ENCODE measurements around the gene LDLRAD3. TPM values are rescaled to one million over a fixed set of nuclear protein-coding genes. Genes with fewer than 3 reads are reported as not detected.

Gene LDLRAD3
- total and polyA plus RNA-seq, 7 donors = 5.9 to 20.7 (median 12.1) TPM

DNA sequence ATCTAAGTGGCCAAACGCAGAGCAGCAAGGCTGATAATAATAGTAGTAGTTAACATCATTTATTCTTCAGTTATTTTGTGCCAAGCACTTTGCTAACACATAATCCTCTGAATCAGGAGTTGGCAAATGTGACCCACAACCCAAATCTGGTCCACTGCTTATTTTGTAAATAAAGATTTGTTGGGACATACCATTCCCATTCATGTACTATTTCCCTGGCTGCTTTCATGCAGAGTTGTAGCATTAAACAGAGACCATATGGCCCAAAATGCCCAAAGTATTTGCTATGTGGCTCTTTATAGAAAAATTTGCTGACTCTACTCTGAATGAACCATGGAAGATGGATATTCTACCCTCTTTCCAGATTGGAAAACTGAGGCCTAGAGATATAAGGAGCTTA lies 295.0 kb downstream of the LDLRAD3 start:
- Histone ChIP-seq H3K4me1 (no peaks in the 10 kb centered on the region), H3K36me3 (ENCODE audit: insufficient read depth in 1 of 2, low read depth in 1 of 2) (no peaks in the 10 kb centered on the region), H3K4me3 (no peak overlapping the region), H3K27me3 (ENCODE audit: insufficient read depth in 3 of 3, low read length in 2 of 3) (no peaks in the 10 kb centered on the region), H3K9me3 (no peaks in the 10 kb centered on the region), H3K27ac (no peak overlapping the region)
- no peak for ATAC-seq
- DNase-seq = no peak
- intact Hi-C loops (cut with DNase I) = no loop called here
- TF ChIP-seq, protein P1, sequence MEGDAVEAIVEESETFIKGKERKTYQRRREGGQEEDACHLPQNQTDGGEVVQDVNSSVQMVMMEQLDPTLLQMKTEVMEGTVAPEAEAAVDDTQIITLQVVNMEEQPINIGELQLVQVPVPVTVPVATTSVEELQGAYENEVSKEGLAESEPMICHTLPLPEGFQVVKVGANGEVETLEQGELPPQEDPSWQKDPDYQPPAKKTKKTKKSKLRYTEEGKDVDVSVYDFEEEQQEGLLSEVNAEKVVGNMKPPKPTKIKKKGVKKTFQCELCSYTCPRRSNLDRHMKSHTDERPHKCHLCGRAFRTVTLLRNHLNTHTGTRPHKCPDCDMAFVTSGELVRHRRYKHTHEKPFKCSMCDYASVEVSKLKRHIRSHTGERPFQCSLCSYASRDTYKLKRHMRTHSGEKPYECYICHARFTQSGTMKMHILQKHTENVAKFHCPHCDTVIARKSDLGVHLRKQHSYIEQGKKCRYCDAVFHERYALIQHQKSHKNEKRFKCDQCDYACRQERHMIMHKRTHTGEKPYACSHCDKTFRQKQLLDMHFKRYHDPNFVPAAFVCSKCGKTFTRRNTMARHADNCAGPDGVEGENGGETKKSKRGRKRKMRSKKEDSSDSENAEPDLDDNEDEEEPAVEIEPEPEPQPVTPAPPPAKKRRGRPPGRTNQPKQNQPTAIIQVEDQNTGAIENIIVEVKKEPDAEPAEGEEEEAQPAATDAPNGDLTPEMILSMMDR (IDR thresholded peaks at IDR 0.05) = no peak
- WGBS, 3 donors = 56 to 68% (median 65%) methylated on average over 1 of the region's 1 CpG

DNA sequence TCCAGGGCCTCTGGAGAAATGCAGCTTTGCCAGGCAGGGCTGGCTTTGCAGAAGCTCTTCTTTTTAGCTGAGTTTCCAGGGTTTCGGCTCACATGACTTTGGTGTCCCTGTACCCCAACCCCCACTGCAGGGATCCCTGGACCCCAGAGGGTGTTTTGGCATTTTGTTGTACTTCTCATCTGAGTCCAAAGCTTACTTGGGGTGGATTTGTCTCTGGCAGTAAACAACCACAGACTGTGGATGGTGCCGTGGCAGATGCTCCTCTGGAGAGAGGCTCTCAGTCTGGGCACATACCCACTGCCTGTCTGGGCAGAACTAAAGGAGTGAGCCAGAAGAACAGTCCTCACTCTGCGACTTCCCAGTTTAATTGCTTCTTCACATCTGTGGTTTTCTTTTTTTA lies 295.8 kb downstream of the LDLRAD3 start:
- H3K27me3 ChIP-seq (ENCODE audit: insufficient read depth in 3 of 3, low read length in 2 of 3) = no peaks in the 10 kb centered on the region
- no peaks in the 10 kb centered on the region for H3K9me3 ChIP-seq
- no peak overlapping the region for H3K4me3 ChIP-seq
- ATAC-seq = no peak
- intact Hi-C loops (cut with DNase I) = no loop called here
- 60 to 82% (median 63%) methylated on average over 3 of the region's 3 CpGs for WGBS, 3 donors
- TF ChIP-seq, protein P1 (IDR thresholded peaks at IDR 0.05) = no peak
- H3K27ac ChIP-seq = no peak overlapping the region
- no peak for DNase-seq
- no peaks in the 10 kb centered on the region for H3K36me3 ChIP-seq (ENCODE audit: insufficient read depth in 1 of 2, low read depth in 1 of 2)
- H3K4me1 ChIP-seq = no peaks in the 10 kb centered on the region

DNA sequence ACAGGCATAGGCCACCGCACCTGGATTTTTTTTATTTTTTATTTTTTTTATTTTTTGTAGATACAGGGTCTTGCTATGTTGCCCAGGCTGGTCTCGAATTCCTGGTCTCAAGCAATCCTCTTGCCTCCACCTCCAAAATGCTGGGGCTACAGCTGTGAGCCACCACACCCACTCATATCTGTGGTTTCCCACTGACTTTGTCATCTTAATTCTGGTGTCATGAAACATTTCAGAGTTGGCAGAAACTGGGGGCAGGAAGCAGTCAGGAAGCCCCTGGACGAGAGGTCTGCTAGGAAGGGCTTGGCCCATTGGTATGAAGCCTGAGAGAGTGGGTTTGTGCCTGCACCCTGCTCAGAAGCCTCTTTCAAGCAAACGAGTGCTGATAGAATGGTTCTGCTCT lies 296.3 kb downstream of the LDLRAD3 start:
- 82 to 84% (median 83%) methylated on average over 4 of the region's 4 CpGs for WGBS, 3 donors
- no peak overlapping the region for H3K27ac ChIP-seq
- intact Hi-C loops (cut with DNase I) = no loop called here
- no peaks in the 10 kb centered on the region for H3K27me3 ChIP-seq (ENCODE audit: insufficient read depth in 3 of 3, low read length in 2 of 3)
- H3K4me1 ChIP-seq = no peaks in the 10 kb centered on the region
- DNase-seq = no peak
- TF ChIP-seq, protein P1 (IDR thresholded peaks at IDR 0.05) = no peak
- no peaks in the 10 kb centered on the region for H3K36me3 ChIP-seq (ENCODE audit: insufficient read depth in 1 of 2, low read depth in 1 of 2)
- no peak overlapping the region for H3K4me3 ChIP-seq
- no peaks in the 10 kb centered on the region for H3K9me3 ChIP-seq
- ATAC-seq = no peak

DNA sequence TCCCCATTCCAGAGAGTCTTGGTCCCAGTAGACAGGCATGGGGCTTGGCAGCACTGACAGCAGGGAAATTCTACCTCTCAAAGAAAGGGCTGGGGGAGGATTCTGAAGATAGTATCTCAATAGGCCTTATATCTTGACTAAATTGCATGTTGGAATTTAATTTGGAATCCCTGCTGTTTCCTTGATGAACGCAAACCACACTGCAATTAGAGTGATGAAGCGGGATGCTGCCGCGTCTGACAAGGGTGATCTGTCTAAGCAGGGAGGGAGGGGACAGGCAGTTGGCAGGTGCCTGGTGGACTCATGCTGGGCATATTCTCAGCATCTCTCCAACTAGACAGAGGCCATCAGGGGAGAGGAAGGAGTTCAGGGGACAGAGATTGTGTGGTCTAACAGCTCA lies 296.9 kb downstream of the LDLRAD3 start:
- no peak overlapping the region for H3K27ac ChIP-seq
- H3K9me3 ChIP-seq = no peaks in the 10 kb centered on the region
- no peak for DNase-seq
- no peaks in the 10 kb centered on the region for H3K4me1 ChIP-seq
- H3K36me3 ChIP-seq (ENCODE audit: insufficient read depth in 1 of 2, low read depth in 1 of 2) = no peaks in the 10 kb centered on the region
- TF ChIP-seq, protein P1 (IDR thresholded peaks at IDR 0.05) = no peak
- H3K4me3 ChIP-seq = no peak overlapping the region
- WGBS, 3 donors = 90 to 98% (median 92%) methylated on average over 4 of the region's 4 CpGs
- H3K27me3 ChIP-seq (ENCODE audit: insufficient read depth in 3 of 3, low read length in 2 of 3) = no peaks in the 10 kb centered on the region
- no peak for ATAC-seq
- intact Hi-C loops (cut with DNase I) = no loop called here

DNA sequence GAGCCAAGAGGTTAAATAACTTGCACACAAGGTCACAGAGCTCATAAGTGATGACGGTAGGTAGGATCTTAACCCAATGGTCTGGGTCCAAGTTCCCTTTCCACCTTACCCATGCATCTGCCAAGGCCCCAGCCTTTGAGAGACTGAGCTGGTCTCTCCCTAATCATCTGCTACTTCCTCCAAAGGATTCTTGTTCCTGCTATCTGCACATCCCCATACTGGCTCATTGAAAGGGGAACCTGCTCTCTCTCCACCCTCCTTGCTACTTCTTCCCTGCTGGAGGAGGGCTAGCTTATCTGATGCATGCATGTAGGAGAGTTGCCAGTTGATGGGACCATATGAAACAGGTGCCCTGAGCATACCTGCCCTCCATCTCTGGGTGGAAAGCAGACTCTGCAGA lies 297.6 kb downstream of the LDLRAD3 start:
- Histone ChIP-seq H3K4me1 (no peaks in the 10 kb centered on the region), H3K4me3 (no peak overlapping the region), H3K27ac (no peak overlapping the region), H3K9me3 (no peaks in the 10 kb centered on the region), H3K36me3 (ENCODE audit: insufficient read depth in 1 of 2, low read depth in 1 of 2) (no peaks in the 10 kb centered on the region), H3K27me3 (ENCODE audit: insufficient read depth in 3 of 3, low read length in 2 of 3) (no peaks in the 10 kb centered on the region)
- DNase-seq (no peak), ATAC-seq (no peak)
- whole genome bisulfite sequencing, 3 donors = 78 to 88% (median 82%) methylated on average over 1 of the region's 1 CpG
- intact Hi-C loops (cut with DNase I) = no loop called here
- TF ChIP-seq, protein P1 (IDR thresholded peaks at IDR 0.05) = no peak

All from psoas muscle (tissue), 8 donors.